IMR-90 (cell line): ENCODE data around the gene FAM193A. TPM values are rescaled to one million over a fixed set of nuclear protein-coding genes. Genes with fewer than 3 reads are reported as not detected.

ENCODE experiments used
- ATAC-seq: fragments of 200-7000 bp; cut with Tn5 transposase; 2 replicates; pipeline ENCODE4 v1.9.1; 2020; ENCODE audit warnings: low read depth, mild to moderate bottlenecking, moderate library complexity
- BruUV-seq: library from RNA; stranded (reverse); fragments of 400-500 nt; replicated peaks from 2 replicates; lab custom pipeline; 2021; lab: Mats Ljungman, UMichigan
- CTCF ChIA-PET: fragments of 300-600 bp; formaldehyde crosslinking; extraction: SDS; loops from one replicate; lab custom pipeline; 2021; ENCODE audit warnings: antibody characterized with exemption; lab: Yijun Ruan, JAX
- POLR2A ChIA-PET: fragments of 300-600 bp; sonication (Branson Sonifier 250); formaldehyde crosslinking; loops from one replicate; lab custom pipeline; 2022; ENCODE audit warnings: antibody characterized with exemption; ENCODE audit not compliant: unreplicated experiment; lab: Charles Lee
- DNase-seq: peaks from one replicate; pipeline ENCODE4 v3.0.0; 2013
- H2AFZ ChIP-seq: replicated peaks from 2 replicates; pipeline ENCODE3; 2013; ENCODE audit warnings: low read length, mild to moderate bottlenecking; ENCODE audit not compliant: poor library complexity
- H2AK5ac ChIP-seq: 2 replicates; pipeline ENCODE4 v1.6.1; 2013; ENCODE audit warnings: low read depth, low read length, inconsistent platforms
- H2AK9ac ChIP-seq: replicated peaks from 2 replicates; pipeline ENCODE3; 2013; ENCODE audit warnings: mild to moderate bottlenecking, low read depth, low read length, moderate library complexity; ENCODE audit not compliant: poor library complexity
- H2BK120ac ChIP-seq: 2 replicates; pipeline ENCODE4 v1.6.1; 2013; ENCODE audit warnings: low read depth, low read length, inconsistent platforms
- H2BK15ac ChIP-seq: 3 replicates; pipeline ENCODE4 v1.6.1; 2013; ENCODE audit warnings: low read depth, low read length, inconsistent platforms
- H2BK20ac ChIP-seq: 2 replicates; pipeline ENCODE4 v1.6.1; 2013; ENCODE audit warnings: low read depth, mild to moderate bottlenecking, inconsistent platforms, low read length, moderate library complexity
- H2BK5ac ChIP-seq: 2 replicates; pipeline ENCODE4 v1.6.1; 2013; ENCODE audit warnings: mild to moderate bottlenecking, low read depth, low read length, inconsistent platforms; ENCODE audit not compliant: poor library complexity, severe bottlenecking
- H3K14ac ChIP-seq: replicated peaks from 2 replicates; pipeline ENCODE4 v1.6.1; 2013; ENCODE audit warnings: low read depth, low read length, inconsistent platforms
- H3K18ac ChIP-seq: 2 replicates; pipeline ENCODE4 v1.6.1; 2013; ENCODE audit warnings: low read depth, low read length, control low read depth
- H3K23ac ChIP-seq: 2 replicates; pipeline ENCODE4 v1.6.1; 2013; ENCODE audit warnings: low read depth, low read length, inconsistent platforms
- H3K27ac ChIP-seq: 2 replicates; pipeline ENCODE4 v1.5.1; 2013; ENCODE audit warnings: mild to moderate bottlenecking, control low read depth, low read length; ENCODE audit not compliant: insufficient read depth
- H3K27me3 ChIP-seq: 2 replicates; pipeline ENCODE4 v1.6.1; 2013; ENCODE audit warnings: low read length; ENCODE audit not compliant: control insufficient read depth, insufficient read depth
- H3K36me3 ChIP-seq: 2 replicates; pipeline ENCODE4 v1.6.1; 2013; ENCODE audit warnings: low read length, mixed read lengths; ENCODE audit not compliant: control insufficient read depth, insufficient read depth
- H3K4ac ChIP-seq: 2 replicates; pipeline ENCODE4 v1.6.1; 2013; ENCODE audit warnings: low read depth, low read length, inconsistent platforms
- H3K4me1 ChIP-seq: 2 replicates; pipeline ENCODE4 v1.6.1; 2013; ENCODE audit warnings: low read length, mixed read lengths; ENCODE audit not compliant: control insufficient read depth, insufficient read depth
- H3K4me2 ChIP-seq: 2 replicates; pipeline ENCODE4 v1.6.1; 2013; ENCODE audit warnings: low read depth, mild to moderate bottlenecking, control low read depth, low read length, moderate library complexity
- H3K4me3 ChIP-seq: 2 replicates; pipeline ENCODE4 v1.5.1; 2013; ENCODE audit warnings: low read depth, mild to moderate bottlenecking, control low read depth, low read length, moderate library complexity; ENCODE audit not compliant: insufficient read depth
- H3K56ac ChIP-seq: 2 replicates; pipeline ENCODE4 v1.6.1; 2013; ENCODE audit warnings: low read length, inconsistent platforms; ENCODE audit not compliant: insufficient read depth; ENCODE audit errors: extremely low read depth
- H3K79me1 ChIP-seq, 2 experiments: 2 replicates each; pipeline ENCODE4 v1.6.1; 2013; ENCODE audit warnings: low read length in 2 of 2, inconsistent platforms in 1 of 2, low read depth in 1 of 2
- H3K9ac ChIP-seq: 2 replicates; pipeline ENCODE4 v1.6.1; 2013; ENCODE audit warnings: low read depth, low read length, control low read depth
- H3K9me1 ChIP-seq: 2 replicates; pipeline ENCODE4 v1.6.1; 2013; ENCODE audit warnings: low read length, inconsistent platforms; ENCODE audit not compliant: insufficient read depth
- H3K9me3 ChIP-seq: 2 replicates; pipeline ENCODE4 v1.6.1; 2013; ENCODE audit warnings: low read length; ENCODE audit not compliant: control insufficient read depth, insufficient read depth
- H4K20me1 ChIP-seq: 2 replicates; pipeline ENCODE4 v1.6.1; 2013; ENCODE audit warnings: low read length, inconsistent platforms; ENCODE audit not compliant: insufficient read depth
- H4K5ac ChIP-seq: 2 replicates; pipeline ENCODE4 v1.6.1; 2013; ENCODE audit warnings: mild to moderate bottlenecking, low read depth, low read length, control low read depth
- H4K8ac ChIP-seq, 2 experiments: 2 replicates each; pipeline ENCODE4 v1.6.1; 2013; ENCODE audit warnings: low read depth in 2 of 2, low read length in 2 of 2, control low read depth in 1 of 2, inconsistent platforms in 1 of 2
- H4K91ac ChIP-seq: 2 replicates; pipeline ENCODE4 v1.6.1; 2013; ENCODE audit warnings: low read depth, low read length, inconsistent platforms; ENCODE audit not compliant: insufficient read depth
- CEBPB ChIP-seq: IDR thresholded peaks from 2 replicates; pipeline ENCODE4 v1.6.1; 2012; ENCODE audit warnings: low read depth, low read length, improper control_type of control experiment
- FOS ChIP-seq: fragments of 150-350 bp; IDR thresholded peaks from 2 replicates; pipeline ENCODE4 v1.6.1; 2016; ENCODE audit warnings: low read depth, low read length
- MAFK ChIP-seq: IDR thresholded peaks from 2 replicates; pipeline ENCODE4 v1.6.1; 2012; ENCODE audit warnings: low read depth, low read length, improper control_type of control experiment
- WGBS, 2 experiments: methylation state at CpG; one replicate each; pipeline versions ENCODE4 v1.1.5 to v1.1.7; 2013; ENCODE audit warnings: missing lambda C conversion rate in 2 of 2; ENCODE audit not compliant: insufficient read length in 1 of 2; ENCODE audit errors: extremely low coverage in 2 of 2; 5-methylcytosine and 5-hydroxymethylcytosine counted together
- dilution Hi-C: fragments of 300-500 bp; cut with HindIII; formaldehyde crosslinking; loops from one replicate; pipeline ENCODE4 v1.14.3; 2018; ENCODE audit warnings: low sequenced_read_pairs; ENCODE audit not compliant: unreplicated experiment
- in situ Hi-C: fragments of 300-500 bp; cut with MboI; formaldehyde crosslinking; loops from 3 replicates; pipeline ENCODE4 v1.14.3; 2019; ENCODE audit warnings: low sequenced_read_pairs, inconsistent platforms, mixed read lengths
- intact Hi-C: fragments of 100-400 bp; cut with micrococcal nuclease; formaldehyde crosslinking; loops from 2 replicates; pipeline ENCODE4 v1.10.0; 2022
- polyA plus RNA-seq, 3 experiments: library from polyadenylated mRNA; depleted of rRNA; stranded (reverse); fragments of >200 nt; gene quantifications; 2 replicates each; pipeline ENCODE4 v1.2.3, GENCODE V29; 2012; ENCODE audit warnings: low replicate concordance in 1 of 3
- total RNA-seq: library from RNA; depleted of rRNA; stranded (reverse); fragments of >200 nt; gene quantifications from 2 replicates; pipeline ENCODE4 v1.2.3, GENCODE V29; 2012

The FAM193A gene
- total and polyA plus RNA-seq, 2 of the 4 experiments (the other 2 are of a cell fraction), result 6.8 to 11.0 TPM

DNA sequence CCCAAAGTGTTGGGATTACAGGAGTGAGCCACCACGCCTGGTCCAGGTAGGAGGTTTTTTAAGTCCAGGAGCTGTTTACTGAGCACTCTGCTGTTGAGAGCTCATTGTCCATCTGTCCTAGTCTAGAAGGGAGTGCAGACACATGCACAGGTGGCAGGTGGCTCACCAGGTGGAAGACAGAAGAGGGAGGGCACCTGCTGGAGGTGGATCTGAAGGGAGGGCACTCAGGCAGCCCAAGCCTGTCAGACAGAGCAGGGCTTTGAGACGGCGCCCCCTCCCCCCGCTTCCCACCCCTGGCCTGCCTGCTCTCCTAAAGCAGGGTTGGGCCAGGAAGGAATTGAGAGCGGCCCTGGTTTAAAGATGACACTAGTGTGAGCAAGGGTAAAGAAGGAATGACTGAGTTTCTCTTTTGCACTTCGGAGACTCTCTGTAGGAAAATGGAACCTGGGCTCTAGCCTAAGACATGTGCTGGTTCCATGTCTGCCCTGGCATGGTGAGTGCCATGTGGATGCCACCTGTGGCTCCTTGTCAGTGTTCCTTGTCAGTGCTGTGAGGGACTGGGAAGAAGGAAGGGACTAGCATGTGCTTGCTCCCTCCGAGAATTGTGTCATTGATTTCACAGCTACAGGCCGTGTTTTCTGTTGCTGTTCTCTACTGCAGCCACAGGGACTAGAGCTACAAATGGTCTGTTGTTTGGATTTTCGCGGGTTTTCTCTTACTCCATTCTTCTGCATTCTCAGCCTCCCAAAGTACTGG, 111.1 kb downstream of the FAM193A start:
- H4K8ac ChIP-seq, result no peak overlapping the region

More for the DNA sequence above, 111.1 kb downstream of the FAM193A start:
- TF ChIP-seq FOS, result no peak
- TF ChIP-seq CEBPB, result no peak
- TF ChIP-seq MAFK, result no peak
- Histone ChIP-seq H3K23ac (no peak overlapping the region), H3K56ac (no peak overlapping the region), H2AK9ac (no peak overlapping the region), H3K36me3 (peaks cover 61% of the 10 kb centered on the region), H3K27me3 (no peaks in the 10 kb centered on the region), H3K4me3 (no peak overlapping the region), H2BK120ac (no peak overlapping the region), H4K20me1 (peaks cover 8% of the 10 kb centered on the region), H3K27ac (no peak overlapping the region), H3K9ac (no peak overlapping the region), H3K14ac (no peak overlapping the region), H3K9me1 (peaks cover 7% of the 10 kb centered on the region), H3K4me2 (no peak overlapping the region), H2BK15ac (no peak overlapping the region), H3K4me1 (no peaks in the 10 kb centered on the region), H4K5ac (no peak overlapping the region), H3K9me3 (no peaks in the 10 kb centered on the region), H2BK5ac (no peak overlapping the region), H2AK5ac (no peak overlapping the region), H3K18ac (no peak overlapping the region), H2AFZ (no peak overlapping the region), H3K79me1 (peaks cover 24 to 39% of the 10 kb centered on the region in 2 experiments), H3K4ac (no peak overlapping the region), H4K91ac (no peak overlapping the region), H2BK20ac (no peak overlapping the region)
- intact Hi-C loops, result no loop called here
- CTCF ChIA-PET, result no interaction called here
- WGBS, 2 experiments, result 100% methylated on average over 1 of the region's 10 CpGs; no CpG with 5 or more reads in 1 of the 2 experiments
- POLR2A ChIA-PET, result no interaction called here
- no TSS peak for BruUV-seq
- no peak for ATAC-seq
- in situ Hi-C loops, result no loop called here
- no peak for DNase-seq
- dilution Hi-C loops, result no loop called here
